Activated T-helper 1 cell treated with anti-CD3 and anti-CD28 coated beads, Interleukin-12 subunit alpha, Interleukin-12 subunit beta, Interleukin-2, Interleukin-4 antibody, amounts not matched to agents 30 ng/mL and 10 ng/mL and 1 ng/mL, durations not matched to agents 14 hours and 24 hours and 36 hours (primary cell): ENCODE data around the gene NFASC. TPM values are rescaled to one million over a fixed set of nuclear protein-coding genes. Genes with fewer than 3 reads are reported as not detected.

Experiments
- DNase-seq: peaks from one replicate; pipeline ENCODE4 v3.0.0; 2021; ENCODE audit warnings: low spot score
- H3K27ac Mint-ChIP-seq: one replicate; pipeline ENCODE4 v1.8.0; 2021; ENCODE audit warnings: mild to moderate bottlenecking, mixed read lengths
- H3K27me3 Mint-ChIP-seq: one replicate; pipeline ENCODE4 v1.8.0; 2022; ENCODE audit warnings: mild to moderate bottlenecking, moderate library complexity, mixed read lengths; ENCODE audit not compliant: insufficient read depth
- H3K36me3 Mint-ChIP-seq: one replicate; pipeline ENCODE4 v1.8.0; 2021; ENCODE audit warnings: low read depth, mixed read lengths
- H3K4me1 Mint-ChIP-seq: one replicate; pipeline ENCODE4 v1.8.0; 2021; ENCODE audit warnings: low read depth, mixed read lengths
- H3K4me3 Mint-ChIP-seq: one replicate; pipeline ENCODE4 v1.8.0; 2021; ENCODE audit warnings: mild to moderate bottlenecking, moderate library complexity, mixed read lengths
- H3K9me3 Mint-ChIP-seq: one replicate; pipeline ENCODE4 v1.8.0; 2021; ENCODE audit warnings: mixed read lengths
- intact Hi-C: fragments of 100-400 bp; cut with micrococcal nuclease; formaldehyde crosslinking; loops from one replicate; pipeline ENCODE4 v1.15.1; 2024
- total RNA-seq: library from RNA; stranded (reverse); gene quantifications from 2 replicates; pipeline ENCODE4 v1.2.3, GENCODE V29; 2022

NFASC gene
- total RNA-seq, 1 donor from 2014 or later = 0.70 TPM

DNA sequence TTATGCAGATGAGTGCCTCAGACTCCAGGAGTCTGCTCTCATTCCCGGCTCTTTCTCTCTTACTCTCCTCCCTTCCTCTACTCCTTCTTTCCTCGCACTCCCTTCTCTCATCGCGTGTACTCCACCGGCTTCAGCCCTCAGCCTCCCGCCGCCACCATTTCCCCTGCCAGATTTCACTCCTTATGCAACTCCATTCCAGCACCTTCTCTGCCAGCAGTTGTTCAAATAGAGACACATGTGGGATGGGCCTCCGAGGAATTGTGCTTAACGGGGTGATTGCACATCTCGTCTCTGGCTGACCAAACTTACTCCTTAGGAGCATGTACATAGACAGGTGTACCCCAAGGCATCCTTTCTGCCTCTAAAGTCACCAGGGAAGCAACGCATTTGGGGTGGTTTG is 174.5 kb downstream of the NFASC start:
- H3K27ac Mint-ChIP-seq = no peak overlapping the region
- H3K4me3 Mint-ChIP-seq = no peak overlapping the region
- peaks cover 48% of the 10 kb centered on the region for H3K27me3 Mint-ChIP-seq
- H3K4me1 Mint-ChIP-seq = no peaks in the 10 kb centered on the region
- intact Hi-C loops = no loop called here
- H3K9me3 Mint-ChIP-seq = no peaks in the 10 kb centered on the region
- DNase-seq = no peak
- H3K36me3 Mint-ChIP-seq = no peaks in the 10 kb centered on the region

DNA sequence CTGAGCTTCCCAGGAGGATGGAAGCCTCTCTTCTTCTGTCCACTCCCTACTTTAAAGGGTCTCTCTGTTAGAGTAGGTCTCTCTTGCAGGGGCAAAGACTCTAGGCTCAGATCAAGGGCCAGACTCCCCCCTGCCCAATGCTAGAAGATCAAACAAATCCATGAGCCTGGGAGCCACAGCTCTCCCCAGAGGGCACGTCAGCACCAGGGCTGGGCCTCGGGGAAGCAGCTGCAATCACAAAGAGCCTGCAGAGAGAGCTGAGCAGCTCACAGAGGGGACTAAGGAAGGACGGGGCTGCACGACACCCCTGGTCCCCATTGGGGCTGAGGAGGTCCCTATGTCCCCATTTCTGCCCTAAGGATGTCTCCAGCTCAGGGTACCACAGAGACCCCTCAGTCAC is 176.2 kb downstream of the NFASC start:
- DNase-seq = no peak

DNA sequence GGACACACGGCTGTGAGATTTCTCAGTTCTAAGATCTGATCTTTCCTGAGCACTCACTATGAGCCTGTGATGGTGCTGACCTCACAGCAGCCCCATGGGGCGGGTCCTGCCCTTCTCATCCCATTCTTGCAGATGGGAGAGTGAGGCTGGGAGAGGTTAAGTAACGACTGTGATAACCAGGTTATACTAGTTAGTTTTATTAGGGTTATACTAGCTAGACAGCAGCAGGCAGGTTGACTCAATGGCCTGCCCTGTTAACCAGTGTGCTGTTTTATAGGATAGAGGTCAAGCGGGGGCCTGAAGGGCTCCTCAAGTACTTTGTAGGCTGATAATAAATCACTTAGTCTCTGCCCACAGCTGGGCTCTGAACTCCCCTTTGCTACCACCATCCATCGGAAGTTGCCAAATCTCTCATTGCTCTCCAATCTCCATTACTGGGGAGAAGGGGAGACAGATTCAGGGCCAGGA is 177.1 kb downstream of the NFASC start:
- H3K36me3 Mint-ChIP-seq = no peaks in the 10 kb centered on the region
- H3K27me3 Mint-ChIP-seq = peaks cover 29% of the 10 kb centered on the region
- no peak overlapping the region for H3K4me3 Mint-ChIP-seq
- DNase-seq = no peak
- intact Hi-C loops = no loop called here
- H3K27ac Mint-ChIP-seq = no peak overlapping the region
- H3K4me1 Mint-ChIP-seq = no peaks in the 10 kb centered on the region
- no peaks in the 10 kb centered on the region for H3K9me3 Mint-ChIP-seq

More for the DNA sequence above, 176.2 kb downstream of the NFASC start:
- Mint-ChIP-seq H3K4me3 (no peak overlapping the region), H3K9me3 (no peaks in the 10 kb centered on the region), H3K27me3 (peaks cover 38% of the 10 kb centered on the region), H3K4me1 (no peaks in the 10 kb centered on the region), H3K27ac (no peak overlapping the region), H3K36me3 (no peaks in the 10 kb centered on the region)
- intact Hi-C loops = no loop called here

DNA sequence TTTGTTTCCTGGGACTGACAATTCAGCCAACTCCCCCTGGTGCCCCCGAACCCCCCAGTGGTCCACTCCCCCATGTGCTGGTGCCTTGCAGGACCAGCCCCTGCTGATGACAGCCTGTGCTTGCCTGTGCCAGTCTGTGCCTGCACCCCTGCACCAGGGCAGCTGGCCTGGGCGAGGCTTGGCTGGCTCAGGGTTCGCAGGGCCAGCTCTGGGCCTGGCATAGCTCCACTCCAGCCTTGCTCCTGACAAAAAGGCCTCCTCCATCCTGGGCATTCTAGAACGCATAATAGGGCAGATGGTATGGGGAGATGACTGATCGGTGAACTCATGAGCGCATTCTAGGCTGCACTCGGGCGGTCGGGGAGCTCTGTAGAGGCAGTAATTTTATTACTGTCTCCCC is 177.7 kb downstream of the NFASC start:
- Mint-ChIP-seq H3K9me3 (no peaks in the 10 kb centered on the region), H3K4me1 (no peaks in the 10 kb centered on the region), H3K4me3 (no peak overlapping the region), H3K36me3 (no peaks in the 10 kb centered on the region), H3K27me3 (peaks cover 27% of the 10 kb centered on the region), H3K27ac (no peak overlapping the region)
- no peak for DNase-seq
- intact Hi-C loops = no loop called here

DNA sequence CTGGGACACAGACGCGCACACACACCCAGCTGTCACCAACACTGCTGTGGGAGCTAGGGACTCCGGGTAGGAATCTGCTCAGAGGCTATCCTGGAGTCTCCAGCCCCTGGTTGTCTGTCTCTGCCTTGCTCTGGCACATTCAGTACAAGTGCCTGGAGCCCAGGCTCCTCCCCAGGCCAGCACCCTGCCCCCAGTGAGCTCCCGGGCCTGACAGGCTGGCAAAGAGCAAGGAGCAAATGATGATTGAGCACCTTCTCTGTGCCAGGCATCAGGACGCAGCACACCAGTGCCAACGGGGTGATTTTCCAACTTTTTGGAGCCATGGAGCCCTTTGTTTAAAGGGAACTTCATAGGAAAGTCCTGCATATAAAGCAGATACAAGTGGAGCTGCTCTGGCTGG is 178.8 kb downstream of the NFASC start:
- Mint-ChIP-seq H3K4me3 (no peak overlapping the region), H3K27ac (no peak overlapping the region)

DNA sequence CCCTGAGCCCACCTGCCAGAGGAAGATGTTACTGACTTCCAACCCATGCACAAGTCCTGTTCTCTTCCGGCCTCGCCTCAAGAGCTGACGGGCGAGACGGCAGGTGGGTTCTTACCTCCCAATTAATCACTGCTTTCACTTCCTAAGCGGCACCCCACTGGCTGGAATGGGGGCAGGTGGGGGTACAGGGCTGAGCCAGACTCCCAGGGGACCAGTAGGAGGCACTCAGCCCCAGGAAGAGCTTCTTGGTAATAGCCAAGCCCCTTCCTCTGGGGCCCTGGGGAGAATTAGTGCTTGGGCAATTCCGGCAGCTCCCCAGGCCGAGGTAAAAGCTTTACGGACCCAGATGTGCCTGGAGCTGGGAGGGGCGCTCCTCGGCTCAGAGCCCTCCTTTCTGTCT is 182.0 kb downstream of the NFASC start:
- H3K27ac Mint-ChIP-seq = no peak overlapping the region

More for the DNA sequence above, 178.8 kb downstream of the NFASC start:
- intact Hi-C loops = no loop called here
- DNase-seq = no peak
- Mint-ChIP-seq H3K36me3 (no peaks in the 10 kb centered on the region), H3K4me1 (no peaks in the 10 kb centered on the region), H3K9me3 (no peaks in the 10 kb centered on the region), H3K27me3 (peaks cover 23% of the 10 kb centered on the region)

DNA sequence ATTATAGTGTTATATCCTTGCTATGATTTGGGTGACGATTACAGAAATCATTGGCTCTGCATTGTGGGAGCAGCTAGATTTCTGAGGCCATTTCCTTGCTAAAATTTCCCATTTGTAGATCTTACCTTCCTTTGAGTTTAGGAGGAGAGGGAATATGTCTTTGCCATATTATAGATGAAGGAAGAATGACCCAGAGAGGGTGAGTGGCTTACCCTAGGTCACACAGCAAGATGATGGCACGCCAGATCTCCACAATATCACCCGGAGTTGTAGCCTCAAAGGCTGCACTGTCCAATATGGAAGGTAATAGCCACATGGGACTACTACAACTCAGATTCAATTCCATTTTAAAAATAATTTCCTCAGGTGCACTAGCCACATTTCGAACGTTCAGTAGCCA is 182.6 kb downstream of the NFASC start:
- Mint-ChIP-seq H3K36me3 (no peaks in the 10 kb centered on the region), H3K9me3 (no peaks in the 10 kb centered on the region), H3K4me3 (no peak overlapping the region), H3K27me3 (peaks cover 5% of the 10 kb centered on the region), H3K27ac (no peak overlapping the region), H3K4me1 (no peaks in the 10 kb centered on the region)
- DNase-seq = no peak
- intact Hi-C loops = no loop called here

More for the DNA sequence above, 182.0 kb downstream of the NFASC start:
- intact Hi-C loops = no loop called here
- Mint-ChIP-seq H3K4me1 (no peaks in the 10 kb centered on the region), H3K4me3 (no peak overlapping the region), H3K27me3 (peaks cover 5% of the 10 kb centered on the region), H3K9me3 (no peaks in the 10 kb centered on the region), H3K36me3 (no peaks in the 10 kb centered on the region)
- DNase-seq = no peak

DNA sequence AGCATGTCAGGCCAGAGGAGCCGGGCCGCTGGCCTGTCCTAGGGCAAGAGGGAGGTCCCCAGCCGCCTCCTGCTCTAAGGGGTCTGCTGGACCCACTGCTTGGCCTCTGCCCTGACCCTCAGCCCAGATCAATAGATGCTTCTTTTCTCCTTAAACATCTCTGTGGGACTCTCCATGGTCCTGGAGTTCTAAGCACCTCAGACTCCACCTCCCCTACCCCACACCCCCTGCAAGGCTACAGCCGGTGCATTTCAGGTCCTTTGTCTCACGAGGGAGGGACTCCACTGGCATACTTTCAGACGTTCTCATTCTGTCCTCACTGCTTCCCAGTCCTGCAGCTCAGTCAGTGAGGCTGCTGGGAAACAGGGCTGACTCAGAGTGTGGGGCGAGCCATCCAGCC is 183.4 kb downstream of the NFASC start:
- no peak overlapping the region for H3K27ac Mint-ChIP-seq
- no peaks in the 10 kb centered on the region for H3K36me3 Mint-ChIP-seq
- H3K27me3 Mint-ChIP-seq = peaks cover 3% of the 10 kb centered on the region
- no peak overlapping the region for H3K4me3 Mint-ChIP-seq
- no peaks in the 10 kb centered on the region for H3K9me3 Mint-ChIP-seq
- DNase-seq = no peak
- intact Hi-C loops = no loop called here
- H3K4me1 Mint-ChIP-seq = no peaks in the 10 kb centered on the region

DNA sequence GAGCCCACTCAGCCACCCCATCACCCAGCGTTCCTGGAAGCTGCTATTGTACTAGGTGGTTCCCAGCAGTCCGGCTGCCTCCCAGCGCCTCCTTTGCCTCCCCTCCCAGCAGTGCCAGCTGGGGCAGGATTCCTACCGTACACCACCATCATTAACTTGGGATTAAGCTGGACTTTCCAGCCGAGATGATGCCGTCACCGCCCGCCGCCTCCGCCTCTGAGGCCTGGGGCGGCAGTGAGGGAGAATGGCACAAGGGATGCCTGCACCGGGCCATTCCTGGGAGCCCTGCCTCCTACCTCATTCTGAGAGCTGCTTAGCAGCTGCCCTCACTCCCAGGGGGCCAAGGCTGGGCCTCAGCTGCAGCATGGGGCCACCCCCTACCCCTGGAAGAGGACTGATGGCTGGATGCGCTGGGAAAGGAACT is 185.5 kb downstream of the NFASC start:
- intact Hi-C loops = no loop called here
- no peak overlapping the region for H3K27ac Mint-ChIP-seq

DNA sequence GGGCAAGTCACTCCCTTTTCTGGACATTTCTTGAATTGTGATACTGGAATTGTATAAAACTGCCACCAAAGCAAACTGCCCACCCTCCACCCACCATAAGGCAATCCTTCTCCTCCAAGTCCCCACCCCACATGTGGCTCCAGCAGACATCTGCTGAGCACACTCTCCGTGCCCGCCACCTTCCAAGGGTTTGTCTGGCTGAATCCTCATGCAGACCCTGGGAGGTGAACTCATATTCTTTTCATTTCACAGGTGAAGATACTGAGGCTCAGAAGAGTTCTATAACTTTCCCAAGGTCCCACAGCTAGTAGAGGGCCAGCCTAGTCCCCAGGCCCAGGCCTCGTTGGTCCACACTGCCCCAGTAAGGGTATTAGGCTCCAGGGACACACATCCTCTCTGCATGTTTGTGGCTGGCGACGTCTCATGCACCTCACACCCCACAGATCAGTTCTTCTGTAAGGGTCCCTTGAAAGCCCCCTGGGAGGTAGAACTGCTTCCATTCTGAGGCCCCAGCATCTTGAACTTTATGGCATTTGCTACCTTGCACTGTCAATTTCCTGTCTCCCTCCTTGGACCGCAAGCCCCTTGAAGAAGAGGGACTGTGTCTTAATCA is 186.4 kb downstream of the NFASC start:
- Mint-ChIP-seq H3K4me3 (no peak overlapping the region), H3K36me3 (no peaks in the 10 kb centered on the region), H3K9me3 (no peaks in the 10 kb centered on the region), H3K27ac (no peak overlapping the region), H3K4me1 (no peaks in the 10 kb centered on the region), H3K27me3 (peaks cover 3% of the 10 kb centered on the region)
- DNase-seq = no peak
- intact Hi-C loops = no loop called here

More for the DNA sequence above, 185.5 kb downstream of the NFASC start:
- Mint-ChIP-seq H3K4me3 (no peak overlapping the region), H3K36me3 (no peaks in the 10 kb centered on the region), H3K27me3 (peaks cover 3% of the 10 kb centered on the region), H3K4me1 (no peaks in the 10 kb centered on the region), H3K9me3 (no peaks in the 10 kb centered on the region)
- no peak for DNase-seq

DNA sequence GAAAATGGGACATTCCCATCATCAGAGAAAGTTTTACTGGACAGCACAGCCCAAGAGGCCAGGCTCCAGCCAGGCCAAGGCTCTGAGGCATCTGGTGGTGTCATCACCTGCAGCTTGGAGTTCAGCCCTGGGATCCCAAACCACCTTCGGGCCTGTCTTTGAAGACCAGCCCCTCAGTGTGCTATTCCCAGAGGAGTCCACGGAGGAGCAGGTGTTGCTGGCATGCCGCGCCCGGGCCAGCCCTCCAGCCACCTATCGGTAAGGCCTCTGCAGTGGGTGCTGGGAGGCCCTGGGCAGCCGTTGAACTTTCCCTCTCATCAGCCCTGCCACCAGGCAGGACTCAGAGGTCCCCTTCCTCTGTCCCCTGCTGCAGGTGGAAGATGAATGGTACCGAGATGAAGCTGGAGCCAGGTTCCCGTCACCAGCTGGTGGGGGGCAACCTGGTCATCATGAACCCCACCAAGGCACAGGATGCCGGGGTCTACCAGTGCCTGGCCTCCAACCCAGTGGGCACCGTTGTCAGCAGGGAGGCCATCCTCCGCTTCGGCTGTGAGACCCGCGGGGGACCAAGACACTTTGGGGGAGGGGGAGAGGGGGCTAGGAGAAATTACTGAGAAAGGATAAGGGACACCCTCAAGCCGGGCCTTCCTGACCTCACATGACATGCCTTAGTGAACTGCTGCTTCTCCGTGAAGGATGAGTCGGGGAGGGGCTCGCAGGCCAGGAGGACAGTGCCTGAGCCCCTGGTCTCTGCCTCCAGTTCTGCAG is 187.3 kb downstream of the NFASC start:
- Mint-ChIP-seq H3K9me3 (no peaks in the 10 kb centered on the region), H3K36me3 (no peaks in the 10 kb centered on the region), H3K27me3 (peaks cover 3% of the 10 kb centered on the region), H3K27ac (no peak overlapping the region), H3K4me1 (no peaks in the 10 kb centered on the region), H3K4me3 (no peak overlapping the region)
- DNase-seq = no peak
- intact Hi-C loops = no loop called here

DNA sequence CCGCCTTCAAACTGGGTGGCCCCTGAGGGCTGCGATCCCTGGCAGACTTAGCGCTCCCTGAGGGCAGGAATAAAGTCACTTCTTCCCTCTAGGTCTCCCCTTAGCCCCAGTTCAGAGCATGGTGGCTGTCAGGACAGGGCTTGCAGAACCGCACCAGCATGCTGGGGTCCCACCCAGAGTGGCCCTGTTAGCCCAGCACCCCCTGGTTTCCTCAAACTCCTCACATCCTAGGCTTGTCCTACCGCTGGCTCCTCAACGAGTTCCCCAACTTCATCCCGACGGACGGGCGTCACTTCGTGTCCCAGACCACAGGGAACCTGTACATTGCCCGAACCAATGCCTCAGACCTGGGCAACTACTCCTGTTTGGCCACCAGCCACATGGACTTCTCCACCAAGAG is 188.2 kb downstream of the NFASC start:
- Mint-ChIP-seq H3K4me1 (no peaks in the 10 kb centered on the region), H3K9me3 (no peaks in the 10 kb centered on the region), H3K27ac (no peak overlapping the region), H3K4me3 (no peak overlapping the region), H3K27me3 (peaks cover 3% of the 10 kb centered on the region), H3K36me3 (no peaks in the 10 kb centered on the region)
- no peak for DNase-seq
- intact Hi-C loops = no loop called here

DNA sequence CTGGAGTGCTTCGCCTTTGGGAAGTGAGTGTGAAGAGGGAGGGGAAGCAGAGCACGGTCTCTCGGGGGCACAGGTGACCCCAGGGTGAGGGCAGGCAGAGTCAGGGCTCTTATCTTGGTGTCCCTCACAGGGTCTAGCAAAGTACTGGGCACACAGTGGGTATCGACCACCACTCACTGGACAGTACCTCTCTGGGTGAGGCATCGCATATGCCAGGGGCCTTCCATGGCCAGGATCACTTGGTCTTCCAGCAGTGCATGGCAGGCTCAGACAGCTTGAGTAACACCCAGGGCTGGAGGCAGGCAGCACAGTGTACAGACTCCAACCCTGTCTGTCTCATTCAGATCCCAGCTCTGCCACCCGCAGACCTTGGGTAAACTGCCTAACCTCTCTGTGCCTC is 189.0 kb downstream of the NFASC start:
- intact Hi-C loops = no loop called here
- H3K27me3 Mint-ChIP-seq = peaks cover 3% of the 10 kb centered on the region
- DNase-seq = no peak
- H3K4me3 Mint-ChIP-seq = no peak overlapping the region
- H3K4me1 Mint-ChIP-seq = no peaks in the 10 kb centered on the region
- no peaks in the 10 kb centered on the region for H3K36me3 Mint-ChIP-seq
- H3K27ac Mint-ChIP-seq = no peak overlapping the region
- H3K9me3 Mint-ChIP-seq = no peaks in the 10 kb centered on the region
